Hippocampal formation (tissue), 2 donors: Measurements from ENCODE around the gene GRIK5.

Source experiments
- DNase-seq, 2 donors: peaks; one replicate each; lab custom pipeline; 2025; lab: John Stamatoyannopoulos, UW

The GRIK5 gene

DNA sequence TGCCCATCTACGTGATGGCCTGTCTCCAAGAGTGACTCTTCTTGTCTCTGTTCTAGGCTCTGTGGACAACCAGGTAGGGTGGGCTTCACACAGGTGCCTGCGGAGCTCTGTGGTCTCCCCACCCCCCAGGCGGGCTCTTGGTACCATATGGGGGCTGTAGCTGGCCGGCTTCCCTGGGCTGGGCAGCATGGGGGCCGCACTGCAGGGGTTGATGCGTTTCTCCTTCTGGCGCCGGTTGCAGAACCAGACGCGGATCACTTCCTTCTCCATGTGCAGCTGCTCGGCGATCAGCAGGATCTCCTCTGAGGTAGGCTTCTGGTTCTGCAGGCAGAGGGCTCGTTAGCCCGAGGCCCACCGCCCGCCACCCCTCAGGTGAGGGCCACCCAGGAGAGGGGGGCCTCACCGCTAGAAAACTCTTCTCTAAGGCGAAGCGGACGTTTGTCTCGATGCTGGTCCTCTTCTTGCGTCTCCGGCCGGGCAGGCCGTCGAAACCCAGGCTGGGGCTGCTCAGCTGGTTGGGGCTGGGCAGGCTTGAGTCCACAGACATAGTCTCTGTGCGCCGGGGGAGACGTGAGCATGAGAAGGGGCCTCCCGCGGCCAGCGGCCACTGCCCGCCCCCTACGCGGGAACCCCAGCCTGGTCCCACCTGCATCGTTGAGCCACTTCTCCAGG, 25.3 kb upstream of the GRIK5 start:
- DNase-seq, result no peak

- DNase-seq, result no peak
Observed at GRCh38 chr19:42093926-42094325, 23.9 kb upstream of the GRIK5 start.

GRCh38 chr19:42093505-42093904, 23.5 kb upstream of the GRIK5 start:
- no peak for DNase-seq

DNA sequence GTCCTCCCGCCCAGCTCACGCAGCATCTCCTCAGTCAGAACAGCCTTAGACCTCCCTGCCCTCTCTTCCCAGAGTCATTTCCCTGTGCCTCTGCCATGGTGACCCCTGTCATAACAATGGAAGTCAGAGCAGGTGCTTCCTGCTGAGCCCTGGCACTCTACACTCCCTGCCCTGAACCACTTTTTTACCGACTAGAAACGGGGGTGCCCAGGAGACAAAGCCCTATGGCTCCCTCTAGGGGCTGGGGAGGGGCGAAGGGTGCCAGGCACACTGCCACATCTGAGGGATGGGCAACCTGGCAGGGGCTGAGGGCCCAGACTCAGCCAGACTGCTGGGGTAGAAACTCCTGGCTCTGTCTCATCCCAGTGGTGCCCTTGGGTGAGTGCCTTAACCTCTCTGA, 22.3 kb upstream of the GRIK5 start:
- DNase-seq, result no peak

- DNase-seq, result no peak
Observed at GRCh38 chr19:42091742-42092141, 21.7 kb upstream of the GRIK5 start.

GRCh38 chr19:42091300-42091699, 21.3 kb upstream of the GRIK5 start:
- no peak for DNase-seq

DNA sequence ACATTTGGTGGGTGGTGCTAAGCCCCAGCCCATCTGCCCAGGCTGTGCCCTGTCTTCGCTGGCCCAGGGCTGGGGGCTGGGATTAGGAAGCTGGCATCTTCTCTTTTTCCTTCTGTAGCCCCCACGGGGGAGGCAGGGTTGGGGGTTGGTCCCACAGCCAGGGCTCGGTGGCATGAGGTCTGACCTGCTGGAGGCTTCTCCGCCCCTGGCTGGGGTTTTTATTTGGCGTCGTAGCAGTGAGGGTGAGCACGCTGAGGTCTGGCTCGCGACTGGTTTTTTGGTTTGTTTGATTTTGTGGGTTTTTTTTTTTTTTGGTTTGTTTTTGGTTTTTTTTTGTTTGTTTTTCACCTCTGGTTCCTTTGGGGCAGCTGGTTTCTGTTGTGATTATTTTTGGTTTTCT, 20.7 kb upstream of the GRIK5 start:
- no peak for DNase-seq

GRCh38 chr19:42089772-42090171, 19.8 kb upstream of the GRIK5 start:
- DNase-seq, result no peak

DNA sequence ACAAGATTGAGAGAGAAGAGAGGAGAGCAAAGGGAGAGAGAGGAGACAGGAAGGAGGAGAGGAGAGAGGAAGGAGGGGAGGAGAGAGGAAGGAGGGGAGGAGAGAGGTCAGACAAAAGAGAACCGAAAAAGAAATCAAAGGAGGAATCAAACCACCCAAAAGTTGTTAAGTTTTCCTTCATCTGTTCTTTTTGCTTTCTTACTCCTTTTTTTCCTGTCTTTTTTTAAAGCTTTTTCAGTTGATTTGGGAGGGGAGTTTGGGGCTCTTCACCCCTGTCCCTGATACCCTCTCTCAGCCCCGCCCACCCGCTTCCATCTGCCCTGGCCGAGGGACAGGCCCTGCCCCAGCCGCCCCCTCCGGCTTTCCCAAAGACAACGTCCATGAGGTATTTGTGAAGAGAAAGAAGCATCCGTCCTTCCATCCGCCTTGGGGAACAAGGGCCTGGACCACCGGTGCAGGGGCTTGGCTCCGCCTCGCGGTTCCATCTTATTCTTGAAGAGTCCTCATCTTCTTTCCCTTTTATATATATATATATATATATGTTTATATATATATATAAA, 19.3 kb upstream of the GRIK5 start:
- no peak for DNase-seq

DNA sequence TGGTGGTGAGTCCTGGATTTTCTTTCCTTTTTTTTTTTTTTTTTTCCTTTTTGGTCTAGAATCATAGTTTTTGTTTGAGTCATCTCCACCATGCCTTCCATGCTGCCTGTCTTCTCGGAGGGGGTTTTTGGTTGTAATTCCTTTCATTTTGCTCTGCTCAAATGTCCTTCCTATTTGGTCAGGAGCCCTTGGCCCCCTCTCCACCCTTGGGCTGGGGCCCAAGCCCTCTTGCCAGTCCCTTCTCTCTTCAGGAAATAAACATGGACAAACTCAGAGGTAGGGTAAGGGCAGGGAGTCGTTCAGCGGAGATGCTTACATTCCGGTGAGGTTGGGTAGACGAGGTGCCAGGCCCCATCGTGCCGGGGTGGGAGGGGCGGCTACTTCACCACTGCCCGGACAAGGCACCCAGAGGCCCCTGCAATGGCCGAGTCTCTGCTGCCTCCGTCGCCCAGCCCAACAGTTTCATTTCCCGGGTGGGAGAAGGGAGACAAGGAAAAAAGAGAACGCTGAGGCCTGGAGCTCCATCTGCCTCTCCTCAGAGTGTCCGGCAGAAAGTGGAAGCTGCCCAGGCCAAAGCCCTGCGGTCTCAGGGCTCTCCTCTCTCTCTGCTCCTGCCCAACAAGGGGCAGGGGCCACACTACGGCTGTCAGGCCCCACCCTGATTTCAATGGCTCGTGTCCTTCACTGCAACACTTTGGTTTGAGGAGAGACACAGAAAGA, 18.6 kb upstream of the GRIK5 start:
- DNase-seq, result no peak

- DNase-seq, result no peak
Observed at GRCh38 chr19:42086770-42087550, 17.0 kb upstream of the GRIK5 start.

DNA sequence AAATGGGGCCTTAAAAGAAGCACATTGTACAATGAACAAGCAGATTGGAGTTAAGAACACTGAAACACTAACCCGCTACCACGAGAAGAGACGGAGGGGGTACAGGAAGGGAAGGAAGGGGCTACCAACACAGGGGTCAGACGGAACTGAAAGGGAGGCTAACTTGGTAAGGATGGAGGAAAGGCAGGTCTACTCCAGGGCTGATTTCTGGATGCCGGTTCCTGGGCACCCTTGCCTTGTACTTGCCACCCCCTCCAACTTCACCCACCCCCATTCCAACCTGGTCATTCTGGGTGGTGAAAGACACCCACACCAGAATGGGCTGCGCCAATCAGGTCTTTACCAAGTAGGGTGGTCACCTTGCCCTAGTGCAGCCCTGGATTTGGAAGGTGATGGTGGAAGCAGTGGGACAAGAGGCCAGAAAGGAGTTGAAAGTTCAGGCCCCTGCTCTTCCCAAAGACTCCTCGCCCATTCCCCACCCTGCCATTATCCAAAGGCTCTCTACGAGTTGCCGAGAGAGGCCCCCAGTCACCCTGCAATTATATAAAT, 16.3 kb upstream of the GRIK5 start:
- no peak for DNase-seq

- DNase-seq, result no peak
Observed at GRCh38 chr19:42083537-42083936, 13.5 kb upstream of the GRIK5 start.

DNA sequence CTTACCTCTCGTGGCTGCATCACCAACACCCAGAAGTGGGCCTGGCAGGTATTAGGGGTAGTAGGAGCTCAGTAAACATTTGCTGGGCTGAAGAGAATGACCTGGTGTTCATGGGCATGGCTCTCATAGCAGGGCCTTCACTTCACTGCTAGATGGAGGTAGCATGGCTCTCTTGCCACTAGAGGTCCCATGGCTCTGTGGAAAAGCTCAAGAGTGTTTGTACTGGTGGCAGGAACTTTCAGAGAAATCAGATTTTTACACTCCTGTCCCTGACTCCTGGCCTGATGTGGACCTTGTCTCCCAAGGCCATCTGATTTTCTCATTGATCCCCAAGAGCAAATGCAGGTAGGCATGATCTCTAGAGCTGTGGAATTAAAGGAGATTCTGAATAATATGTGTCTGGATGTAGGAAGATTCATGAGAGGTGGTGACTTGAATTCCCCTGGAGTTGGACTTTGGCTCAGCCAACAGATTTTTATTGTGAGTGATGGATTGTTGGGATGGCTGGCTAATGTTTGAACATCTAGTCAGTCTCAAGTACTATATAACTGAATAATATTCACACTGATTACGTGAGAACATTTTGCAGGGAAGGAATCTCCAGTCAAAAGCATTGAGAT, 11.7 kb upstream of the GRIK5 start:
- DNase-seq, result no peak

- DNase-seq, result no peak
Observed at GRCh38 chr19:42080764-42081375, 10.9 kb upstream of the GRIK5 start.

DNA sequence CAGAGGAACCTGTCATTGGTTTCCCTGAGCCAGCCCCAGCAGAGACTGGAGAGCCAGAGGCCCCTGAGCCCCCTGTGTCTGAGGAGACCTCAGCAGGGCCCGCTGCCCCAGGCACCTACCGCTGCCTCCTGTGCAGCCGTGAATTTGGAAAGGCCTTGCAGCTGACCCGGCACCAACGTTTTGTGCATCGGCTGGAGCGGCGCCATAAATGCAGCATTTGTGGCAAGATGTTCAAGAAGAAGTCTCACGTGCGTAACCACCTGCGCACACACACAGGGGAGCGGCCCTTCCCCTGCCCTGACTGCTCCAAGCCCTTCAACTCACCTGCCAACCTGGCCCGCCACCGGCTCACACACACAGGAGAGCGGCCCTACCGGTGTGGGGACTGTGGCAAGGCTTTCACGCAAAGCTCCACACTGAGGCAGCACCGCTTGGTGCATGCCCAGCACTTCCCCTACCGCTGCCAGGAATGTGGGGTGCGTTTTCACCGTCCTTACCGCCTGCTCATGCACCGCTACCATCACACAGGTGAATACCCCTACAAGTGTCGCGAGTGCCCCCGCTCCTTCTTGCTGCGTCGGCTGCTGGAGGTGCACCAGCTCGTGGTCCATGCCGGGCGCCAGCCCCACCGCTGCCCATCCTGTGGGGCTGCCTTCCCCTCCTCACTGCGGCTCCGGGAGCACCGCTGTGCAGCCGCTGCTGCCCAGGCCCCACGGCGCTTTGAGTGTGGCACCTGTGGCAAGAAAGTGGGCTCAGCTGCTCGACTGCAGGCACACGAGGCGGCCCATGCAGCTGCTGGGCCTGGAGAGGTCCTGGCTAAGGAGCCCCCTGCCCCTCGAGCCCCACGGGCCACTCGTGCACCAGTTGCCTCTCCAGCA, 10.1 kb upstream of the GRIK5 start:
- DNase-seq, result no peak

DNA sequence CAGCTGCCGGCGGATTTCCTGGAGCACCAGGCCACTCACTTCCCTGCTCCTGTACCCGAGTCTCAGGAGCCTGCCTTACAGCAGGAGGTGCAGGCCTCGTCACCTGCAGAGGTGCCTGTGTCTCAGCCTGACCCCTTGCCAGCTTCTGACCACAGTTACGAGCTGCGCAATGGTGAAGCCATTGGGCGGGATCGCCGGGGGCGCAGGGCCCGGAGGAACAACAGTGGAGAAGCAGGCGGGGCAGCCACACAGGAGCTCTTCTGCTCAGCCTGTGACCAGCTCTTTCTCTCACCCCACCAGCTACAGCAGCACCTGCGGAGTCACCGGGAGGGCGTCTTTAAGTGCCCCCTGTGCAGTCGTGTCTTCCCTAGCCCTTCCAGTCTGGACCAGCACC, 9.3 kb upstream of the GRIK5 start:
- no peak for DNase-seq

GRCh38 chr19:42078538-42079275, 8.7 kb upstream of the GRIK5 start:
- DNase-seq, result no peak

GRCh38 chr19:42078058-42078457, 8.1 kb upstream of the GRIK5 start:
- DNase-seq, result no peak
